GM18526 (cell line): ENCODE measurements around the gene CDCA7.

Experiments used
- POLR2A ChIP-seq: IDR thresholded peaks from 3 replicates; pipeline ENCODE4 v1.6.1; 2011; ENCODE audit not compliant: insufficient read length; ENCODE audit errors: extremely low read depth

The CDCA7 gene

DNA sequence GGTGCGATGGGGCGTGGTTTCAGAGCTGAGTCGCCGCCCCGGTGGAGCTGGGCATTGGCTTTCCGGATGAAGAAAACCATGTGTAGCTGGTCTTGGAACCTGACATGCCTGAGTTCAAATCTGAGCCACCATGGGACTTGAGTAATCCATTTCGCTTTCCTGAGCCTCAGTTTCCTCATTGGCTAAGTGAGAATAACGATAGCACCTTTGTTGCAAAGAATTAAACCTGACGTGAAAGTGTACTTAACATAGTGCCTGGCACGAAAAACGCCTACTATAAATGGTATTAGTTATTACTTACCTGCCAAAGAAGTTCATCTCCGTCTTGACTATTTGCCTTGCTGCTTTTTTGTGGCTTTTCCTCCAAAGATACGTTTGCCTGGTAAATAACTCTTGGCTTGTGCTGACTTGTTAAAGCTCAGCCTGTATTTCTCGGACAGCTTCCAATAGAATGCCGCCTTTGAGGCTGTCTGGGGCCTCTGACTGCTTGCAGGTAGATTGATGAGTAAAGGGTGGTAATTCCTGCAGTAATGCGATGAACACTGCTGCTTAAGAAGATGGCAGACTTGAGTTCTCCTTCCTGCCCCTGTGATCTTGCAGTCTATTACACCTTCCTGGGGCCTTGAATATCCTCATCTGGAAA lies 1.3 kb downstream of the CDCA7 start:
- TF ChIP-seq POLR2A, result no peak

DNA sequence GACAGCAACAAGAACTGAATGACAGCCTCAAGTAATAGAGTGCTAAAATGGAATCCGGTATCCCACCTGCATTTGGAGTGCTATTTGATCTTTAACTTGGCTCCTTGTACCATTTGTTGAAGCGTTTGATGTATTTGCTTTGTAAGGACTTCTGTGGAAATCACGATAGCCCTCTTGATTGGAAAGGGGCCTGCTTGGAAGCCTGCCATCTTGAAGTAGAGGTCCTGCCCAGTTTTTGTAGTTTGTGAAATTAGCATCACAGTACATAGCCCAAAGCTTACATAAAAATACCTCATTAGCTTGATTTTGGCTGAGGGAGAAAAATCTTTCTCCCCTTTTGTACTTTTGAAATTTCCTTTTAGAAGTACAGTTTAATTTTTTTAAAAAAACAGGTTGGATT lies 2.7 kb downstream of the CDCA7 start:
- TF ChIP-seq POLR2A, result no peak

DNA sequence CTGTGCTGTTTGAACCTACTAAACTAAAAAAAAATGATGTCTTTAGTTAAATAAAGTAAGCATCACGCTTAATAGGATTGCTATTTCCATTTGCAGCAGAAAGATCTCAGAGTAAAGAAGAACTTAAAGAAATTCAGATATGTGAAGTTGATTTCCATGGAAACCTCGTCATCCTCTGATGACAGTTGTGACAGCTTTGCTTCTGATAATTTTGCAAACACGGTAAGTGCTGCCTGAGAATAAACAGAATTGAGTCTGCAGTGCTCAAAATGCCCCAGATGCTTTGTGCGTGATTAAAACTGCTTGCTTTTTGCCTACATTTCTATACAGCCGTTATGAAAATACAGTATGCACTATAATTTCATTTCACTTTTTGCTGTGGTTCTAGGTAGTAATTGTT lies 3.9 kb downstream of the CDCA7 start:
- no peak for TF ChIP-seq POLR2A

DNA sequence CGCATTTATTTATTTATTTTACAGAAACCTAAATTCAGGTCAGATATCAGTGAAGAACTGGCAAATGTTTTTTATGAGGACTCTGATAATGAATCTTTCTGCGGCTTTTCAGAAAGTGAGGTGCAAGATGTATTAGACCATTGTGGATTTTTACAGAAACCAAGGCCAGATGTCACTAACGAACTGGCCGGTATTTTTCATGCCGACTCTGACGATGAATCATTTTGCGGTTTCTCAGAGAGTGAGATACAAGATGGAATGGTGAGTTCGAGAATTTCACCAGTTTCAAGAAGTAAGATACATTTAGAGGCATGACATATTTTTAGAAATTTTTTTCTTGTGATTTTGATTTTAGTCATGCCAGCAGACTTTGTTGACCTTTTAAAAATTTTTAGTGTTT lies 4.6 kb downstream of the CDCA7 start:
- TF ChIP-seq POLR2A, result no peak

DNA sequence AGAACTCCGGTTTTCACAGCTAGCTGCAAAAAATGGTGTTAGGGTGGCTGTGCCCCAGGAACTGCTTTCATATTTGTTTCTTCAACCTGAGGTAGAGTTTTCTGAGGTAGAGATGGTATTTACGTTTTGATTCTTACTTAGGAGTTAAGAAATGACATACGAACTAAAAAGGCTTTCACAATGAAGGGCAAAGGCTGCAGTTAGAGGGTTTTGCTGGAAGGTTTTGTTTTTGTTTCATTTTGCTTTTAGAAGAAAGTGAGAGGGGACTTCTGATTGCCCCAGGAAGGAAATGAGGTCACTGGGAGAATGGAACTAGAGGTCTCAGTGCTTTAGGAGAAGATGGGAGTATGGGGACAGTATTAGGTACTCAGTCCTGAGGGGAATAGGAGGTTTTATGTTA lies 15.5 kb downstream of the CDCA7 start:
- TF ChIP-seq POLR2A, result no peak

DNA sequence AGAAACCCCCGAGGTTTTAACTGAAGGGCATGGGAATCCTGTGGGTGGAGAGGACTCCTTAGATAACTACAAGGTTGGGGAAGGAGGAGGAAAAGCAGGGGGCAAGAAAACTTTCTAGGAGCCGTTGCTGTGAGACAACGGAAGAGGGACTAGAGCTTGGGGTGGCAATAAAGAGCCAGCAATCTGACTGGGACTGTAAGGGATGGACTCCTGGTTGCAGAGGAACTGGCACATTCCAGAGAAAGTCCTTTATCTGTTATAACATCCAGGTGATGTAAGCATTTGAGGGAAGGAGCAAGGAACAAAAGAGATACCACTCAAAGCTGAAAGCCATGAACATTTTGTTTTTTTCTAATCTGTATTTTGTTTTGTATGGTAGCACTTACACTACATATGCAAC lies 16.4 kb downstream of the CDCA7 start:
- TF ChIP-seq POLR2A, result no peak

DNA sequence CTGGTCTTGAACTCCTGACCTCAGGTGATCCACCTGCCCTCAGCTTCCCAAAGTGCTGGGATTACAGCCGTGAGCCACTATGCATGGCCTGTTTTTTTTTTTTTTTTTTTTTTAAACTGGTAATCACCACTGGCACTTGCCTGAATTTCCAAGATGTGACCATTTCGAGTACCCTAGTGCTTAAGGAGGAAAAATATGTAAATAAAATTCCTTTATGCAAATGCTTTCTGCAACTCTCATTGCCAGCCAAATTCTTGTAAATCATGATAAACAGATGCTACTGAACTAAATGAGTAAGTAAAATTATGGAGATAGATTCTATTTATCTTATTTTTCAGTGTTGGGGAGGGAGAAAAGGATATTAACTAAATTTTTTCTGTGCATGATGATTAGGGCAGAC lies 18.6 kb downstream of the CDCA7 start:
- TF ChIP-seq POLR2A, result no peak

DNA sequence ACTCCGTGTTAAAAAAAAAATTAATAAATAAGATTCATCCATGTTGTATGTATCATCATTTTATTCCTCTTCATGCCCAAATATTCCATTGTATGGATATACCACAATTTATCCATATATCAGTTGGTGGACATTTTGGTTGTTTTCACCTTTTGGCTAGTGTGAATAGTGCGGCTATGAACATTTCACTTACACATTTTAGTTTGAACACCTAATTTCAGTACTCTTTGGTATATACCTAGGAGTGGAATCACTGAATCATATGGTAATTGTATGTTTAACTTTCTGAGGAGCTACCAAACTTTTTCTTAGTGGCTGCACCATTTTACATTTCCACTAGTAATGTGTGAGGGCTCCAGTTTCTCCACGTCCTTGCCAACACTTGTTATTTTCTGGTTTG lies 20.0 kb downstream of the CDCA7 start:
- no peak for TF ChIP-seq POLR2A

DNA sequence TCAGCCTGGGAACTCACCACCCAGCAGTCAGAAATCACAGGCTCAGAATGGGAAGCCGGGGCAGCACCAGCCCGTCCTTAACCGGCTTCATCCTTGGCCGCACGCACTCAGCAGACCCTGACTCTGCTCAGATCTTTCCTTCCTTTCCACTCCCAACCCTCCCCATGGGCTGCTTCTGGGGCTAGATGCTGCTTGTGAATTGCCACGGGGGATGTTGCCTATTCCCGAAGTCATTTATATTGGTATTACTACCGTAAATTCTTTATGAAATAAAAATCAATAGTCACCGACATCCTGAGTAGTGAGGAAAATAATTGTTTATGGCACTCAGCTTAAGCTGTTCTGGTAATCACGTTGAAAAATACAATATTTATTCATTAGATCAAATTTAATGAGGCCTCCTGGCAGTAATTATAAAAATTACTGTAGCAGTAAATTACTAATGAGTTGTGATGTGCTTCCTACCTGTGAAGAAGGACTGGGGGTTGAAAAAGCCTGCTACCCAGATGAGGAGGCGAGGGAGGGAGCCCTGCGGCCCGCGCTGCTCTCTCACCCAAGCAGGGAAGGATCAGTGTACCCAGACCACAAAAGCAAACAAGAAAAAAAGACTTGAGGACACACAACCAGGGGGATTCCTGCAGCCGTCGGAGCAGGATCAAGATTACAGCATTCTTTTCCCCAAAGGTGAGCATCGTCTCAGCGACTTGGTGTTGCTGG lies 31.5 kb downstream of the CDCA7 start:
- no peak for TF ChIP-seq POLR2A

DNA sequence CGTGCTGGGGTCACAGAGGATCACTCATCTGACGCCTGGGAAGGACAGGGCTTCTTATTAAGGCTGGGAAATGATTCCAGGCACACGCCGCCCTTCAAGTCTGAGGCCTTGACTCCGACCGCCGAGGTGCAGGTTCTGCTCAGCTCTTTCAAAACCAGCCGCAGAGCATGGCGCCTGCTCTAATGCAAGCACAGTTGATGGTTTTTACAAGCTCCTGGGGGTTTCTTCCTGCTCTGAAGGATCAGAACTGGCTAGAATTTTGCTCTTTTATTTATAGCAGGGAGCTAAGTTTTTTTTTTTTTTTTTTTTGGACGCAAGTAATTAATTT lies 32.0 kb downstream of the CDCA7 start:
- TF ChIP-seq POLR2A, result no peak

DNA sequence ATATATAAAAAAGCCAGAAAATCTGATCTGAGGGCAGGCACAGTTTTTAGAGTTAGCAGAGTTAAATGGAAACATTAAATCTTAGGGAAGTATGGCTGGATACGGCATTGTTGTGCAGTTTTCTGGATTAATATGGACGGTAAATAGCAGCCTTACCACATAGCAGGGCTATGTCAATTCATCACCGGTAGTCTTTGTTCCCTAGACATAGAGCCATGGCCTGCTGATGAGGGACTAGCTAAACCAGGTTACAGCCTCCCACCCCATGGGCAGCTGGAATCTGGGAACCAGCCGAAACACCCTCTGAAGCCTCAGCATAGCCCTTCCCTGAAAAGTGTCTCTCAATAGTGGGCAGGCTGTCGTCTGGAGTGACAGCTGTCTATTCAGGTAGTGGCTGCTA lies 32.4 kb downstream of the CDCA7 start:
- no peak for TF ChIP-seq POLR2A

DNA sequence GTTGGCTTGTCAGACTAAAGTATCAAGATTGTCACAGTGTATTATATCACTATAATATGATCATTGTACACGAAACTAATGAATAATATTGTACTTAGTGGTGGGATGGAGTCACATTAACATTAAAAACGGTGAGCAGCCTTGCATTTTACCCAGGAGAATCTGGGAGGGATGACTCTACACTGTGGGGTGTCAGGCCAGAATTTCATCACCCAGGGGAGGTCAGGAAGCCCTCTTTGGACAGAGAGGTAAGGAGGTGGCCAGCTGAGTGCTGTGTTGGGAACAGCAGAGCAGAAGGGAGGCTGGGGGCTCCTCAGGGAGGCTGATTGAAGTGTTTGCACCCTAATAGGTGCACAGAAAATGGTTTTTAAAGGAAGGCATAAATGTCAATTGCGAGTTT lies 33.0 kb downstream of the CDCA7 start:
- TF ChIP-seq POLR2A, result no peak

DNA sequence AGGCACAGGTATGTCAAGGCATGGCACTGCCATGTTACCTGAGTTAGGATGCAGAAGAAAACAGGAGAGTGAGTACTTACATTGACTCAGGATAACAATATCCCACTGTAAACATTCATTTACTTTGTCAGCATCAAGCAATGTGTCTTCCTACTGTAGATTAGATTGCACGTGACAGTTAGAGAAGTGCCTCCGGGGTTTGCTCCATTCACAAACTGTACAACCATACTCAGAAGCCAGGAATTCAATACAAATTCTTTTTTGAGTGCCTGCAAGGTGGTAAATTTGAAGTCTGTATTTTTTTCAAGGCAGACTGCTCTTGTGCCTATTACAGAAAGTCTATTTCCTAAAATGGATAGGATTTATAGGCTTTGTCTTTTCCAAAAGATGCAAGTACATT lies 34.1 kb downstream of the CDCA7 start:
- TF ChIP-seq POLR2A, result no peak

DNA sequence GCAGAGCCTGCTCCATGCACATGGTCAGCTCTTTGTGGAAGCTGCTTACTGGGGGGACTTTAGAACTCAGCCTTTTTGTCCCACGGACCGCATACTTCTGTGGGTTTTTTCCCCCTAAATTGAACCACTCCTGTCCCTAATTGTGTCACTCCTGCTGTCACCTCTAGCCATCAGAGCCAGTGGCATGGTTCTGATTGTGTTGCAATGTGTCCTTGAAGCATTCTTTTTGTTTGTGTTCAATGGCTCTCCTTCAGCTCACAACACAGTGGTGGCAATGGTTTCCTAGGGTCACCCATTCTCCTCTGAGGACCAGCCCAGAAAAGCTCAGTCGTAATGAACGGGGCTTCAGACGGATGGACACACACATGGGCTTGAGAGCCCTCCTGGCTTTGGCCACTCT lies 35.4 kb downstream of the CDCA7 start:
- no peak for TF ChIP-seq POLR2A

DNA sequence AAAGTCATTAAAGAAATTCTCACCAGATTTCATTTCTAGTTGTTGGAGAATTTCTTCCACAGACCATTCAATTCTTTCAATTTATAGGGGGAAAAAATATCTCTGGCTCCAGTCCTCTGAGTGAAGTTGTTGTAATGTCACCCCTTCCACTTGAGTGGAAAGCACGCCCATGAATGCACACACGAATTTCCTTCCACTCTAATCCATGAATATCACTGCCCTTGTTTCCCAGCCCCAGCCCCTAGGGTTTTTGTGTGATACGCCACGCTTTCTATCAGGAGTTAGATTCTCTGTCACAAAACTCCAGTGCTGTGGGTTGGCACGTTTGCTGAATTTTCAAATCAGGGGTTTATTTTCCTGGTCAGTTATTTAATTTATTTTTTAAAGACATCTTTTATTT lies 38.1 kb downstream of the CDCA7 start:
- TF ChIP-seq POLR2A, result no peak

DNA sequence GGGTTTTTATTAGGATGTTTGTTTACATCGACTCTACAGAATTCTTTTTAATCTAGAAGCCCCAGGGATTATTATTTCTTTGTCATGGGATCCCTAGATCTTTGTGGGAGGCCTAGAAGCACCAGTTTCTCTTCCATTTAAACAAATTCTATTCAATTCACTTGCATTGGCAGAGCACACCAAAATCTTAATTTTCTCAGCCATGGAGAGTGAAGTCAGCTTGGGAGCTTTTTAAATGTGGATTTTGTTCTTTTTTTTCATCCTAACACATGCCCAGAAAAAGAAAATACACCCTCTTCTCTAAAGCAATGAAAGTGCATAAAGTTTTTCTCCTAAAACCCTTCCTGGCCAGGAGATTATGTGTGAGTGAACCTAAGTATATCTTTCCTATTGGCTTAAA lies 38.5 kb downstream of the CDCA7 start:
- TF ChIP-seq POLR2A, result no peak

DNA sequence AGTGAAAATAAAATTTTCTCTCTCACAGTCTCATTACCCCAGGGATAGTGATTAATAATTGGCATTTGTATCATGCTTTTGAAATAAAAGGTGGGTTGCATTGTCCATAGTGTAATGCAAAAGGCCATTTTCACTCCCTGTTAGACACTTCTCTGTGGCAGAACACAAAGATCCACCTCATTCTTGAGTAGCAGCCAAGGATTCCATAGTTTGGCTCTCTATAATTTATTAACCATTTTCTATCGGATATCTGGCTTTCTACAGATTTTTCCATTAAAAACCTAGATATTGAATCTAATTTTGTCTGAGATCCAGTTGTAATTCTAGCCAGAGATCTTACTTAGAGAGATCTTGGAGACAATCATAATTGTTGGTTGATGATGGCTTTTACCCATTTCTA lies 39.0 kb downstream of the CDCA7 start:
- no peak for TF ChIP-seq POLR2A
